WTC11 (cell line): Measurements from ENCODE around the gene DGKG. TPM values are rescaled to one million over a fixed set of nuclear protein-coding genes. Genes with fewer than 3 reads are reported as not detected.

Source experiments
- ATAC-seq: fragments of 200-7000 bp; cut with Tn5 transposase; 2 replicates; pipeline ENCODE4 v1.10.0; 2021; ENCODE audit warnings: mild to moderate bottlenecking, moderate library complexity
- CTCF ChIA-PET: fragments of 300-600 bp; sonication (Branson Sonifier 250); formaldehyde crosslinking; loops from one replicate; lab custom pipeline; 2021; ENCODE audit warnings: antibody characterized with exemption; lab: Charles Lee
- POLR2A ChIA-PET: fragments of 350-600 bp; sonication (Branson Sonifier 250); formaldehyde crosslinking; loops from one replicate; lab custom pipeline; 2021; ENCODE audit warnings: antibody characterized with exemption; lab: Charles Lee
- DNase-seq: peaks from one replicate; pipeline ENCODE4 v3.0.0; 2021; ENCODE audit warnings: low spot score
- H3K27ac Mint-ChIP-seq: 2 replicates; pipeline ENCODE4 v1.8.0; 2021; ENCODE audit warnings: mixed read lengths
- H3K27me3 Mint-ChIP-seq: 2 replicates; pipeline ENCODE4 v1.8.0; 2021; ENCODE audit warnings: low read depth, mild to moderate bottlenecking, moderate library complexity, mixed read lengths
- H3K36me3 Mint-ChIP-seq: 2 replicates; pipeline ENCODE4 v1.8.0; 2021; ENCODE audit warnings: mixed read lengths
- H3K4me1 Mint-ChIP-seq: 2 replicates; pipeline ENCODE4 v1.8.0; 2022; ENCODE audit warnings: mixed read lengths
- H3K4me3 Mint-ChIP-seq: 2 replicates; pipeline ENCODE4 v1.8.0; 2021; ENCODE audit warnings: mild to moderate bottlenecking, moderate library complexity, mixed read lengths
- H3K9me3 Mint-ChIP-seq: 2 replicates; pipeline ENCODE4 v1.8.0; 2021; ENCODE audit warnings: mixed read lengths
- ATF2 ChIP-seq: sonication (generic); formaldehyde crosslinking; IDR thresholded peaks from 2 replicates; pipeline ENCODE4 v1.8.1; 2022; ENCODE audit warnings: low read depth, missing genetic modification reagents, borderline replicate concordance
- CDX4 ChIP-seq: fragments of 250-450 bp; sonication (Bioruptor Pico); IDR thresholded peaks from 2 replicates; pipeline ENCODE4 v1.9.0; 2021; ENCODE audit warnings: moderate library complexity, mild to moderate bottlenecking, inconsistent platforms, borderline replicate concordance
- CTCF ChIP-seq: fragments of 200-600 bp; IDR thresholded peaks from 2 replicates; pipeline ENCODE4 v1.8.0; 2022; ENCODE audit warnings: antibody characterized with exemption
- E2F1 ChIP-seq: sonication (generic); formaldehyde crosslinking; IDR thresholded peaks from 2 replicates; pipeline ENCODE4 v1.8.0; 2022; ENCODE audit warnings: mild to moderate bottlenecking, missing genetic modification reagents
- ERG ChIP-seq: fragments of 250-450 bp; sonication (Bioruptor Pico); IDR thresholded peaks from 2 replicates; pipeline ENCODE4 v1.8.0; 2021; ENCODE audit warnings: mild to moderate bottlenecking
- ESRRA ChIP-seq: sonication (generic); formaldehyde crosslinking; IDR thresholded peaks from 2 replicates; pipeline ENCODE4 v1.8.1; 2022; ENCODE audit warnings: mild to moderate bottlenecking, missing genetic modification reagents, borderline replicate concordance
- ETV6 ChIP-seq: sonication (generic); formaldehyde crosslinking; IDR thresholded peaks from 2 replicates; pipeline ENCODE4 v1.8.1; 2022; ENCODE audit warnings: mild to moderate bottlenecking, missing genetic modification reagents
- FOXJ3 ChIP-seq: sonication (generic); formaldehyde crosslinking; IDR thresholded peaks from 2 replicates; pipeline ENCODE4 v1.9.0; 2021; ENCODE audit warnings: missing genetic modification reagents, mild to moderate bottlenecking, borderline replicate concordance
- FOXP4 ChIP-seq: sonication (generic); formaldehyde crosslinking; IDR thresholded peaks from 2 replicates; pipeline ENCODE4 v1.8.0; 2022; ENCODE audit warnings: mild to moderate bottlenecking, missing genetic modification reagents
- GABPB1 ChIP-seq: sonication (generic); formaldehyde crosslinking; IDR thresholded peaks from 2 replicates; pipeline ENCODE4 v1.8.1; 2023; ENCODE audit warnings: mild to moderate bottlenecking, missing genetic modification reagents
- HMGA2 ChIP-seq: fragments of 250-450 bp; sonication (Bioruptor Pico); IDR thresholded peaks from 2 replicates; pipeline ENCODE4 v1.4.0; 2021; ENCODE audit warnings: mild to moderate bottlenecking, moderate library complexity
- NFATC4 ChIP-seq: fragments of 250-450 bp; sonication (Bioruptor Pico); IDR thresholded peaks from 2 replicates; pipeline ENCODE4 v1.9.0; 2021; ENCODE audit warnings: mild to moderate bottlenecking
- PRDM15 ChIP-seq: sonication (generic); formaldehyde crosslinking; IDR thresholded peaks from 2 replicates; pipeline ENCODE4 v1.8.0; 2022; ENCODE audit warnings: missing genetic modification reagents
- TEAD1 ChIP-seq: sonication (generic); formaldehyde crosslinking; IDR thresholded peaks from 2 replicates; pipeline ENCODE4 v1.8.0; 2022; ENCODE audit warnings: mild to moderate bottlenecking, missing genetic modification reagents
- TEAD4 ChIP-seq: sonication (generic); formaldehyde crosslinking; IDR thresholded peaks from 2 replicates; pipeline ENCODE4 v1.8.0; 2022; ENCODE audit warnings: mild to moderate bottlenecking, missing genetic modification reagents
- TP53 ChIP-seq: sonication (generic); formaldehyde crosslinking; IDR thresholded peaks from 2 replicates; pipeline ENCODE4 v1.8.1; 2023; ENCODE audit warnings: mild to moderate bottlenecking, missing genetic modification reagents
- USF2 ChIP-seq: sonication (generic); formaldehyde crosslinking; IDR thresholded peaks from 2 replicates; pipeline ENCODE4 v1.8.1; 2023; ENCODE audit warnings: mild to moderate bottlenecking, missing genetic modification reagents, moderate library complexity
- ZMAT4 ChIP-seq: fragments of 250-450 bp; sonication (Bioruptor Pico); IDR thresholded peaks from 2 replicates; pipeline ENCODE4 v1.9.0; 2021; ENCODE audit warnings: mild to moderate bottlenecking
- total RNA-seq: library from RNA; stranded (reverse); gene quantifications from 3 replicates; pipeline ENCODE4 v1.2.3, GENCODE V29; 2021

Gene DGKG
- total RNA-seq, 1 experiment from 2014 or later = 0.92 TPM

GRCh38 chr3:186142393-186142932 is 219.6 kb downstream of the DGKG start:
- peaks cover 19% of the 10 kb centered on the region for H3K4me1 Mint-ChIP-seq
- ATAC-seq = no peak

More at GRCh38 chr3:186142393-186142932, 219.6 kb downstream of the DGKG start:
- DNase-seq = no peak
- ChIA-PET CTCF (interaction anchor here (0.9 to 1.9 kb wide), 2 partner anchors 99 to 199 kb away, joined by 3 to 5 read pairs; no protein-coding TSS in a partner anchor), POLR2A (interaction anchor here (1.0 kb wide), 1 partner anchor 51 kb away, joined by 3 read pairs; no protein-coding TSS in a partner anchor)
- Mint-ChIP-seq H3K36me3 (no peaks in the 10 kb centered on the region), H3K27ac (no peak overlapping the region), H3K4me3 (no peak overlapping the region), H3K27me3 (no peaks in the 10 kb centered on the region; the same call in none of the 2 replicates), H3K9me3 (no peaks in the 10 kb centered on the region)
- TF ChIP-seq USF2 (CRISPR knock-in tag) (no peak), GABPB1 (CRISPR knock-in tag) (no peak), FOXJ3 (no peak), FOXP4 (CRISPR knock-in tag) (no peak), ERG (CRISPR knock-in tag) (no peak), PRDM15 (no peak), ESRRA (CRISPR knock-in tag) (no peak), TEAD4 (CRISPR knock-in tag) (no peak), HMGA2 (CRISPR knock-in tag) (no peak), CDX4 (no peak), ZMAT4 (CRISPR knock-in tag) (no peak), CTCF (no peak), NFATC4 (CRISPR knock-in tag) (no peak), ETV6 (CRISPR knock-in tag) (no peak), TP53 (CRISPR knock-in tag) (no peak), ATF2 (CRISPR knock-in tag) (no peak), E2F1 (CRISPR knock-in tag) (no peak), TEAD1 (CRISPR knock-in tag) (no peak)
- TF ChIP-seq, all 79 proteins: peak for 0
